Activated naive CD4-positive, alpha-beta T cell treated with anti-CD3 and anti-CD28 coated beads, Interleukin-2, amount 50 U/mL, for 16 hours (primary cell): ENCODE results near the gene ACMSD.
"Not testable (repeated sequence)": the region's sequence is repeated elsewhere in the genome, so short reads cannot be mapped to it uniquely, and the experiment has no call there.

Experiments
- DNase-seq: peaks from one replicate; pipeline ENCODE4 v3.0.0-alpha.2; 2020

ACMSD gene

DNA sequence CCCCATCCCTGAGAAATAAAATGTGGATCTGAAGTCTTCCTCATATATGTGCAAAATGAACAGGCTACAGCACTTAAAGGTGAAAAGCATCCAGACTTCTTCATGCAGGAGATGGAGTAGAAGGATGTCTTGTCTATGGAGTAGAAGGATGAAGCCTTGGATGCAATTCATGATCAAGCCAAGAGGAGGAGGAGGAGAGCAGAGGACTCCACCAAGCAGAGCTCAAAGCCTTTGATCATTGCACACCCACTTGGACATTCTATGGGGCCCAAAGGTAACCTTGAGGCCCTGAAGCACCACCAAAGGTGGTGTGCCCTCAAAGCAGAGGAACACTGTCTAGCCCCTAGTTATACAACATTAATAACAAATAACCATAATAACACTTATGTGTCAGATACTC, 17.3 kb downstream of the ACMSD start:
- no peak for DNase-seq

DNA sequence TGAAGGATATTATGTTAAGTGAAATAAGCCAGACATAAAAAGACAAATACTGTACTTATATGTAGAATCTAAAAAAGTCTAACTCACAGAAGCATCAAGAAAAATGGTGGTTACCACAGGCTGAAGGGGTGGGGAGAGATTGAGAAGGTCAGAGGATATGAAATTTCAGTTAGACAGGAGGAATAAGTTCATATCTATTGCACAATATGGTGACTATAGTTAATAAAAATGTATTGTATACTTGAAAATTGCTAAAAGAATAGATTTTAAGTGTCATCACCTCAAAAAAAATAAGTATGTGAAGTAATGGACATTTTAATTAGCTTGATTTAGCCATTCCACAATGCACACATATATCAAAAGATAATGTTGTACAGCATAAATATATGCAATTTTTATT, 19.8 kb downstream of the ACMSD start:
- DNase-seq: no peak

DNA sequence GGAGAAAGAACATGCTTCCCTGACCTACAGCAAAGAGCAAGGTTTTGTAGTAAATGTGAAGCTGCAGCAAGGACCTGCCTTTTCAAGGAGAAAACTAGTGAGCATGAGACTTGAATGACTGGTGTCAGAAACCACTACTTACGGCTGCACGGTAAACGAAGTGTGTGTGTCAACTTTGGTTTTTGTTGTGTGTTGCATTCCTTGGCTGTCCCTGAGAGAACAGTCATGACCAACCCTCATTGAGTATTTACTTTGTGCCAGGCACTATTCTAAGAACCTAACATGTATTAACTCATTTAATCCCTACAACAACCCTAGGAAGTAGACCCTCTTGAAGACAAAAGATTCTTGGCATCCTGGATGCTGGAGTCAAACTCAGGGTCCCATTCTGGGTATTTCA, 22.8 kb downstream of the ACMSD start:
- no peak for DNase-seq

- DNase-seq: no peak
Observed at GRCh38 chr2:134862069-134862468, 23.7 kb downstream of the ACMSD start.

- DNase-seq: no peak
Observed at GRCh38 chr2:134862674-134863073, 24.3 kb downstream of the ACMSD start.

DNA sequence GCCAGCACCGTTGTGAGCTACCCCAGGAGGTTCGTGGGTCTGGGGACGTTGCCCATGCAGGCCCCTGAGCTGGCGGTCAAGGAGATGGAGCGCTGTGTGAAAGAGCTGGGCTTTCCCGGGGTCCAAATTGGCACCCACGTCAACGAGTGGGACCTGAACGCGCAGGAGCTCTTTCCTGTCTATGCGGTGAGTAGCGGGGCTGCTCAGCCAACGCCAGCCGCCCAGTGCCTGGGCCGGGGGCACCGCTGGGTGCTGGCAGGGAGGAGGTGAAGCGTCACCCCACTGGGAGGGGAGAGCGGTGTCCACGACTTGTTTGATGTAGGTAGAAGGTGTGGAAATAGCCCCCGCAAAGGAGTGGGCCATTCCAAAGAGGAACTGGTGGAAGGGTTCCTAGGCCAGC, 25.0 kb downstream of the ACMSD start:
- DNase-seq: no peak

- DNase-seq: no peak
Observed at GRCh38 chr2:134865067-134865787, 26.8 kb downstream of the ACMSD start.

- DNase-seq: no peak
Observed at GRCh38 chr2:134866498-134867099, 28.2 kb downstream of the ACMSD start.

GRCh38 chr2:134869946-134870736, 31.7 kb downstream of the ACMSD start:
- DNase-seq: no peak

DNA sequence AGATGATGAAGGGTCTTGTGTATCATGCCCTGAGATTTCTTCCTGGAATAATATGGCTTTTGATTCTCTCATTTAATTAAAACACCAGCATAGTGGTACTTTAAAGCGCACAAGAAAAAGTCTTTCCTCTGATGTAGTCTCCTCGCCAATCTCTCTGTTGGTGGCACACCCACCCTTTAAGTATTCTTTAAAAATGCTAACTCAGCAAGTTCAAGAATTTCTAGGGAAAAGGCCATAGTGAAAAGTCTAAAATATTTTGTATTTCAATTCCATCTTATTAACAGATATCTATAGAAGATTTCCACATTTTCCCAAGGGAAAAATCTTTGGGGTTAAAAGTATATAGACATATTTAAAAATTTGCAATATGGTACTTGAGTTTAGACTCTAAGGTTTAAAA, 34.7 kb downstream of the ACMSD start:
- DNase-seq: no peak

DNA sequence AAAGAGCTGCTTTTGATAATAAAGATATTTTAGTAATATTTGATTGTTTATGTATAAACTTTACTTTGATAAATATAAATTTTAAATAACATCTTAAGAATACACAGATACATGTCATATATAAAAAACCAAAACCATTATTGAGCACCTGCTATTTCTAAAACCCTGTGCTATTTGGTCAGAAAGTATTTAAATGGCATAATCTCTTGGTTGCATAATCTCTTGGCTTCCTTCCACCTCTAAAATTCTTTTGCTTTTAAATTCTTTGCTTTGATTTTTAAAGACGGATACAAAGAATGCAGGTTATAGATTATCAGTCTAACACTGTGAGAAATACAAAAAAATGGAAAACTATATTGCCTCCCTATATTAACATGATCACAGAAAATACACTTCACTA, 36.9 kb downstream of the ACMSD start:
- DNase-seq: no peak

- no peak for DNase-seq
Observed at GRCh38 chr2:134882773-134883172, 44.4 kb downstream of the ACMSD start.

DNA sequence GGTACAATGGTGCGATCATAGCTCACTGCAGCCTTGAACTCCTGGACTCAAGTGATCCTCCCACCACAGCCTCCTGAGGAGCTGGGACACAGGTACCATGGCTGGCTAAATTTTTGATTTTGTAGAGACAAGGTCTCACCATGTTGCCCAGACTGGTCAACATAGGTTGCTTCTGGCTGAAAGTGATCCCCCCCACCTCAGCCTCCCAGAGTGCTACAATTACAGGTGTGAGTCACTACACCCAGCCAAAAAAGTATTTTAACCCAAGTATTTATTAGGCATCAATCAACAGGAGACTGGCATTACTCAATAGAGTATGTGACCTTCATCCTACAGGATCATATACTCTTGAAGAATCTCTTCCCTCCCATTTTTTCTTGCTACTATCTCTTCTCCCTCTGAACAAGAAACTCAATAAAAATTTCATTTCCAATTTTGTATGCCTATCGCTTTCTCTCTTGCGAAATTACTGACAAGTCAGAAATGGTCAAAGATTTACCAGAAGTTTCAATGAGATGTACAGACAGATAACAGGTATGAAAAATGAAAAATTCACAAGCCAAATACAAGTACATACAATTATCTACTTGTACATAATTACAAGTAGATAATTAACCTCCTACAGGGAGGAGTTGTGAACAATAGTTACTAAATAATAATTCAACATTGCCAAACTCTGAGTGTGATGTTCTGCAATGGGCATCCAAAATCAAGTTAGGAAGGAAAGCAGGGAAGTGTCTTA, 45.3 kb downstream of the ACMSD start:
- DNase-seq: no peak

DNA sequence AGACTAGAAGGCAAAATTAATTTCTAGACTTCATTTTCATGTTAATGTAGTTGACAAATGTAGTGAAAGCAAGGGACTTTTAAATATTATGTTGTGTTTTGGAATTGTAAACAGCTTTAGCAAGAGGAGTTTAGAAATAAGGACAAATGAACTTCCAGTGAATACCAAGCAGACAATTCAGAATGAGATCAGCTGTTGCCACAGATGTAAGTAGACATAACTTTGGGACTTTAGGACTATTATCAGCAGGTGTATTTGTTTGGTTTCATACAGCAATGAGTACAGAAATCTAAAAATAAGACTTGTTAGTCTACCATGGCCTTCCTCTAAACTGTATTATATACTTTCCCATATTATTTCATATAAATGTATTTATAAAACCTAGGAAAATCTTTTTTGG, 46.0 kb downstream of the ACMSD start:
- no peak for DNase-seq

GRCh38 chr2:134892282-134893035, 54.0 kb downstream of the ACMSD start:
- no peak for DNase-seq

DNA sequence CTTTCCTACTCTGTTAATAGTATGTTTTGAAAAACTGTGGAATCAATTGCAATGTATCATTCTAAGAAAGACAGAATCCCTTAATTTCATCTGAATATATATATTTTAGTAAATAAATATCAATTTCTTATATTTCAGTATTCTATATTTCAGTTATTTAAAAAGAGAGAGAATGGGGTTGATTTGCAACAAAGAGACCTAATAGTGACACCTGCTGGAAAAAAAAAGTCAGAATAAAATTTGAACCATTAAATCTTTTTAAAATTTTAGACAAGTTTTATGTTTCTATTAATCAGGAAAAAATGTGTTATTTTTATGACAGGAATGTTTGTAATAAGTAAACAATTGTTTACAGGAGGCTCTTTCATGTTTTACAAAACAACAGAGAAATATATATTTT, 59.5 kb downstream of the ACMSD start:
- no peak for DNase-seq

GRCh38 chr2:134899204-134899603, 60.8 kb downstream of the ACMSD start:
- DNase-seq: no peak

- no peak for DNase-seq
Observed at GRCh38 chr2:134900151-134900550, 61.7 kb downstream of the ACMSD start.

GRCh38 chr2:134903701-134904100, 65.3 kb downstream of the ACMSD start:
- not testable (repeated sequence) for DNase-seq

DNA sequence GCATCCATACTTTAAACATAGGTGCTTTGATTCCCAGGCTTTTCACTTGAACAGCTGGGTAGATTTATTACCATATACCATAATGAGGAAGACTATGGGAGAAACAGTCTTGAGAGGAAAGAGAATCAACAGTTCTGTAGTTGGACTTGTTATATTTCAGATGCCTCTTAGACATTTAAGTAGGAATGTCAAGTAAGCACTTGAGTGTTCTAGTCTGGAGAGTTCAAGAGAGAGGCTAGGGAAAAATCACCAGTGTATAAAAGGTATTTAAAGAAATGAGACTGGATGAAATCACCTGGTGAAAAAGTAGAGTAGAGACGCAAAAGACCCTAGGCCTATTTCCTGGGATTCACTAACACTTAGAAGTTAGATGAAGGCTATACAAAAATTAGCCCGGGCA, 66.8 kb downstream of the ACMSD start:
- DNase-seq: no peak

- no peak for DNase-seq
Observed at GRCh38 chr2:134906726-134907125, 68.3 kb downstream of the ACMSD start.

DNA sequence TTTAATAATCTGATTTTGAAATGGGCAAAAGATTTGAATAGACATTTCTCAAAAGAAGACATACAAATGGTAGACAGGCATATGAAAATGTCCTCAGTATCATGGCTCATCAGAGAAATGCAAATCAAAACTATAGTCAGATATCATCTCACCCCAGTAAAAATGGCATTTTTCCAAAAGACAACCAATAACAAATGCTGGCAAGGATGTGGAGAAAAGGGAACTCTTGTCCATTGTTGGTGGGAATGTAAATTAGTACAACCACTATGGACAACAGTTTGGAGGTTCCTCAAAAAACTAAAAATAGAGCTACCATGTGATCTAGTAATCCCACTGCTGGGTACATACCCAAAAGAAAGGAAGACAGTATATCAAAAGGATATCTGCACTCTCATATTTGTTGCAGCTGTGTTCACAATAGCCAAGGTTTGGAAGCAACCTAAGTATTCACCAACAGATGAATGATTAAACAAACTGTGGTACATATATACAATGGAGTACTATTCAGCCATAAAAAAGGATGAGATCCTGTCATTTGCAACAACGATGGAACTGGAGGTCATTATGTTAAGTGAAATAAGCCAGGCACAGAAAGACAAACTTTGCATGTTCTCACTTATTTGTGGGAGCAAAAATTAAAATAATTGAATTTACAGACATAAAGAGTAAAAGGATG, 69.2 kb downstream of the ACMSD start:
- not testable (repeated sequence) for DNase-seq
